Heart left ventricle (tissue), 16 donors: ENCODE data around the gene SNX9. TPM values are rescaled to one million over a fixed set of nuclear protein-coding genes. Genes with fewer than 3 reads are reported as not detected.

ENCODE experiments used
- ATAC-seq, 4 donors: fragments of 200-7000 bp; cut with Tn5 transposase; one replicate each; pipeline ENCODE4 v1.9.1; 2020 to 2022; ENCODE audit warnings: moderate library complexity in 4 of 4, mild to moderate bottlenecking in 3 of 4, moderate number of reproducible peaks in 1 of 4
- DNase-seq, 5 donors: peaks; one replicate each; pipeline ENCODE4 v3.0.0-alpha.2; 2020
- H3K27ac ChIP-seq, 12 donors: fragments of 200-600 bp; sonication (generic) in 4 of 12; one replicate each; pipeline versions ENCODE4 v1.5.0 to v1.8.0; 2016 to 2022; ENCODE audit warnings: mild to moderate bottlenecking in 2 of 12
- H3K27me3 ChIP-seq, 9 donors: fragments of 200-600 bp; sonication (generic) in 2 of 9; one replicate each; pipeline versions ENCODE4 v1.5.1 to v1.8.0; 2016 to 2022; ENCODE audit warnings: mild to moderate bottlenecking in 3 of 9
- H3K36me3 ChIP-seq, 9 donors: fragments of 200-600 bp; sonication (generic) in 2 of 9; one replicate each; pipeline versions ENCODE4 v1.5.0 to v1.8.0; 2018 to 2022; ENCODE audit warnings: mild to moderate bottlenecking in 2 of 9
- H3K4me1 ChIP-seq, 12 donors: fragments of 200-600 bp; sonication (generic) in 4 of 12; one replicate each; pipeline versions ENCODE4 v1.5.0 to v1.8.0; 2016 to 2022; ENCODE audit warnings: mild to moderate bottlenecking in 3 of 12
- H3K4me3 ChIP-seq, 12 donors: fragments of 200-600 bp; sonication (generic) in 4 of 12; one replicate each; pipeline versions ENCODE4 v1.5.0 to v1.8.0; 2017 to 2022; ENCODE audit warnings: mild to moderate bottlenecking in 9 of 12, moderate library complexity in 4 of 12
- H3K9me3 ChIP-seq, 12 donors: fragments of 200-600 bp; sonication (generic) in 4 of 12; one replicate each; pipeline versions ENCODE4 v1.5.0 to v1.8.0; 2016 to 2022; ENCODE audit warnings: mild to moderate bottlenecking in 1 of 12
- CTCF ChIP-seq, 12 donors: fragments of 200-600 bp; sonication (generic) in 4 of 12; IDR thresholded peaks; one replicate each; pipeline versions ENCODE4 v1.5.0 to v1.8.0; 2018 to 2022; ENCODE audit warnings: antibody characterized with exemption in 12 of 12, mild to moderate bottlenecking in 5 of 12
- POLR2A ChIP-seq, 2 donors: fragments of 450-650 bp; IDR thresholded peaks; one replicate each; pipeline ENCODE4 v1.6.1; 2017; ENCODE audit warnings: antibody characterized with exemption in 2 of 2, mild to moderate bottlenecking in 2 of 2, moderate library complexity in 2 of 2
- WGBS, 4 donors: extraction: QIAGEN DNeasy Blood & Tissue Kit in 2 of 4; methylation state at CpG; one replicate each; pipeline versions ENCODE4 v1.1.5 to v1.1.7; 2013 to 2018; 5-methylcytosine and 5-hydroxymethylcytosine counted together
- intact Hi-C, 10 donors: fragments of 100-400 bp; cut with DNase I; formaldehyde crosslinking; loops; one replicate each; pipeline versions ENCODE4 v1.11.1 to v1.14.2; 2022
- polyA plus RNA-seq, 2 donors: library from polyadenylated mRNA; stranded (reverse); fragments of 200-250 nt; gene quantifications; one replicate each; pipeline ENCODE4 v1.2.3, GENCODE V29; 2013
- total RNA-seq, 9 donors: library from RNA; depleted of rRNA in 2 of 9; stranded (reverse); fragments of >200 nt in 2 of 9; fragmentation: NEBNext Ultra II Directional in 3 of 9; extraction: Animal tissue kit (Norgen Biotek cat#: 25700) in 3 of 9; gene quantifications; one replicate each; pipeline versions ENCODE4 v1.1.0 to v1.2.4, GENCODE V29; 2016 to 2023
- donor health status: ischemic (EF 13 %, LVEDD 7.1; RV severe dilation, severe dysfunction).
- donor health status: healthy with polysubstance abuse.
- donor health status: DM: no; HTN: yes; CAD: no.
- donor health status: DM: no; HTN: no; CAD: no.
- donor health status: ischemic (EF 25% LVEDD 6.9; RV normal size, moderate dysfunction).
- donor health status: ischemic (EF 25% LVEDD 5.7; RV mildly dilated, moderate dysfunction).
- donor health status: healthy.
- donor health status: DM: yes; HTN: yes; CAD: no.
- donor health status: ischemic (EF 35%, LVEDD 5.7; RV mildly dilated, moderate dysfunction).
- donor health status: nonischemic (EF 11% LVEDD 7.7; RV severe dilation, severe dysfunction).
- donor health status: DM: yes; HTN: yes; CAD: no.
- donor health status: PGD.
- donor health status: ischemic (EF 29% LVEDD 5.4; RV normal size, mild dysfunction).
- donor health status: nonischemic (EF 23%, LVEDD 6.1; RV moderate dilation, normal function).

SNX9 gene
- total and polyA plus RNA-seq, 11 donors: 15.4 to 44.0 (median 30.7) TPM

DNA sequence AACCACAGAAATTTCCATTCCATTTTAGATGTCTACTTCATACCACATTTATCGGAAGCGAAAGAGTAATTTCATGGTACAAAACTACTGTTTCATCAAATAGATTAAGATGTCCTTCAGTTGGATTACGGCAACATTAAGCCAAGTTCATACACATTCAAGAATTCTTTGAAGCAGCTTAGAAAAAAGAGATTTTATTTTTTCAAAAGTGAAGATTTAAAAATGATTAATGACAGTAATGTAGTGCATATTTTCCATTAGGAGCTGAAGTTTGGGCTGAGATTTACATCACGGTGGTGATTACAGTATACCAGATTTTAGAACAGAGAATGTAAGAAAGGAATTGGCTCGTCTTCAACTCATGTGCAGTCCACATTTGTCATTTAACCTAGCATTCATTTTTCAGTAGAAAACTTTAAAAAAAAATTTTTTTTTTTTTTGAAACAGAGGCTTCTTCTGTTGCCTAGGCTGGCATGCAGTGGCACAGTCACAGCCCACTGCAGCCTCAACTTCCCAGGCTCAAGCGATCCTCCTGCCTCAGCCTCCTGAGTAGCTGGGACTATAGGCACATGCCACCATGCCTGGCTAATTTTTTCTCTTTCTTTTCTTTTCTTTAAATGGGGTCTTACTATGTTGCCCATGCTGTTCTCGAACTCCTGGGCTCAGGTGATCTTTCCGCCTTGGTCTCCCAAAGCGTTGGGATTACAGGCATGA lies 160.5 kb downstream of the SNX9 start:
- Histone ChIP-seq H3K4me1 (peaks cover 0 to 48% (median 13%) of the 10 kb centered on the region in 12 donors), H3K27me3 (no peaks in the 10 kb centered on the region), H3K9me3 (no peaks in the 10 kb centered on the region), H3K27ac (peak overlapping the region in 5 of 12 donors; percentile 2 to 85 (median 13)), H3K4me3 (peak overlapping the region in 6 of 12 donors; percentile 68 to 100 (median 95)), H3K36me3 (no peaks in the 10 kb centered on the region)
- intact Hi-C loops: loop anchor here in 8 of 10 donors (1.0 to 5.0 kb wide), 9 partner anchors 43 to 91 kb away; no protein-coding TSS in a partner anchor
- TF ChIP-seq CTCF (IDR thresholded peaks at IDR 0.05): no peak
- no peak for TF ChIP-seq POLR2A (IDR thresholded peaks at IDR 0.05)
- ATAC-seq: no peak
- no peak for DNase-seq
- 92 to 94% (median 93%) methylated on average over 9 of the region's 9 CpGs for WGBS, 4 donors

DNA sequence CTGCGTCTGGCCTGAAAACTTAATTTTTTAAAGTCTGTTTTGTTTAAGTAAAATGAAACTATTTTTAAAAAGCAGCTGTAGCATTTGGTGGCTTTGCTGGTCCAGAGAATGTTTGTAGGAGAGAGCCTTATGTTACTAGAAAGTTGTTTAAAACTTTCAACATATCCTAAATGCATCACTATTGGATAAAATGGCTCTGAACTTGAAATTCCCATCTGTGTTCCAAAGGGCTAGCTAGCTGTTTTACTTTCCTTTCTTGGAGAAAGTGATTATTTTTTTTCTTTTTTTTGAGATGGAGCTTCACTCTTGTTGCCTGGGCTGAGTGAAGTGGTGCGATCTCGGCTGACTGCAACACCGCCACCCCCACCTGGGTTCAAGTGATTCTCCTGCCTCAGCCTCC lies 161.1 kb downstream of the SNX9 start:
- 97 to 99% (median 98%) methylated on average over 4 of the region's 4 CpGs for WGBS, 4 donors
- no peaks in the 10 kb centered on the region for H3K27me3 ChIP-seq
- TF ChIP-seq CTCF (IDR thresholded peaks at IDR 0.05) (no peak), POLR2A (IDR thresholded peaks at IDR 0.05) (no peak)
- peaks cover 0 to 48% (median 15%) of the 10 kb centered on the region in 12 donors for H3K4me1 ChIP-seq
- no peaks in the 10 kb centered on the region for H3K9me3 ChIP-seq
- DNase-seq (no peak), ATAC-seq (no peak)
- intact Hi-C loops: loop anchor here in 8 of 10 donors (1.0 to 5.0 kb wide), 7 partner anchors 43 to 88 kb away; no protein-coding TSS in a partner anchor
- no peak overlapping the region for H3K27ac ChIP-seq
- no peak overlapping the region for H3K4me3 ChIP-seq
- no peaks in the 10 kb centered on the region for H3K36me3 ChIP-seq

GRCh38 chr6:157984686-157985225 lies 161.7 kb downstream of the SNX9 start:
- no peaks in the 10 kb centered on the region for H3K9me3 ChIP-seq
- no peak overlapping the region for H3K27ac ChIP-seq
- peaks cover 0 to 51% (median 20%) of the 10 kb centered on the region in 12 donors for H3K4me1 ChIP-seq
- TF ChIP-seq CTCF (IDR thresholded peaks at IDR 0.05): no peak
- no peak for TF ChIP-seq POLR2A (IDR thresholded peaks at IDR 0.05)
- no peak overlapping the region for H3K4me3 ChIP-seq
- DNase-seq (no peak), ATAC-seq (no peak)
- no peaks in the 10 kb centered on the region for H3K36me3 ChIP-seq
- H3K27me3 ChIP-seq: no peaks in the 10 kb centered on the region
- intact Hi-C loops: loop anchor here in 8 of 10 donors (1.0 to 5.0 kb wide), 7 partner anchors 43 to 88 kb away; no protein-coding TSS in a partner anchor
- WGBS, 4 donors: 85 to 95% (median 87%) methylated on average over 14 of the region's 14 CpGs
